ENCODE data around the gene MDGA2. TPM values are rescaled to one million over a fixed set of nuclear protein-coding genes. Genes with fewer than 3 reads are reported as not detected.
"Not testable (repeated sequence)": the region's sequence is repeated elsewhere in the genome, so short reads cannot be mapped to it uniquely, and the experiment has no call there.

MDGA2 gene
- total RNA-seq, 1 donor from 2014 or later: 8.7 TPM

- DNase-seq (ENCODE audit: low read depth, low spot score): no peak
- no peaks in the 10 kb centered on the region for H3K27me3 Mint-ChIP-seq (ENCODE audit: low read depth)
- H3K9me3 Mint-ChIP-seq: peaks cover 2% of the 10 kb centered on the region
- TF ChIP-seq, protein P1, sequence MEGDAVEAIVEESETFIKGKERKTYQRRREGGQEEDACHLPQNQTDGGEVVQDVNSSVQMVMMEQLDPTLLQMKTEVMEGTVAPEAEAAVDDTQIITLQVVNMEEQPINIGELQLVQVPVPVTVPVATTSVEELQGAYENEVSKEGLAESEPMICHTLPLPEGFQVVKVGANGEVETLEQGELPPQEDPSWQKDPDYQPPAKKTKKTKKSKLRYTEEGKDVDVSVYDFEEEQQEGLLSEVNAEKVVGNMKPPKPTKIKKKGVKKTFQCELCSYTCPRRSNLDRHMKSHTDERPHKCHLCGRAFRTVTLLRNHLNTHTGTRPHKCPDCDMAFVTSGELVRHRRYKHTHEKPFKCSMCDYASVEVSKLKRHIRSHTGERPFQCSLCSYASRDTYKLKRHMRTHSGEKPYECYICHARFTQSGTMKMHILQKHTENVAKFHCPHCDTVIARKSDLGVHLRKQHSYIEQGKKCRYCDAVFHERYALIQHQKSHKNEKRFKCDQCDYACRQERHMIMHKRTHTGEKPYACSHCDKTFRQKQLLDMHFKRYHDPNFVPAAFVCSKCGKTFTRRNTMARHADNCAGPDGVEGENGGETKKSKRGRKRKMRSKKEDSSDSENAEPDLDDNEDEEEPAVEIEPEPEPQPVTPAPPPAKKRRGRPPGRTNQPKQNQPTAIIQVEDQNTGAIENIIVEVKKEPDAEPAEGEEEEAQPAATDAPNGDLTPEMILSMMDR (conservative IDR thresholded peaks at IDR 0.05): no peak
- H3K4me3 Mint-ChIP-seq: no peak overlapping the region
- H3K4me1 Mint-ChIP-seq: peaks cover 16% of the 10 kb centered on the region
- H3K27ac Mint-ChIP-seq (ENCODE audit: unreplicated experiment): no peak overlapping the region
- H3K36me3 Mint-ChIP-seq (ENCODE audit: low read depth): no peaks in the 10 kb centered on the region
Observed at GRCh38 chr14:47210099-47210498, 465.3 kb downstream of the MDGA2 start.

DNA sequence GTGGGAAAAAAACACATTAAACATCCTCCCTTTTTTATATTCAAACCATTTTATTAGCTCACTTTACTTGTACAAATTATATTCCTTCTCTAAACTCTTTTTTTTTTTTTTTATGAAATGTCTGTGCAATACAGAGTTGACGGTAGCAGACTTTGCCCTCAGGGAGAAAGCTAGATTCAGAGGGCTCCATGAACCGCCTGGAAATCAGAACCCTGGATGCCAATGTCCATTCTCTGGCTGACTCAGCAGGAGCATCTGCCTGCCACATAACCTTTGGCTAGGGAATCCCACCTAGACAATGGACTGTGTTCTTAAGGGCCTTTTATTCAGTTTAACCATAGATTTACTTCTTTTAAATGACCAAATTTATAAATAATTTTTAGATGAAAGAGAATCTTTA is 467.0 kb downstream of the MDGA2 start:
- H3K27ac Mint-ChIP-seq (ENCODE audit: unreplicated experiment): no peak overlapping the region
- H3K36me3 Mint-ChIP-seq (ENCODE audit: low read depth): no peaks in the 10 kb centered on the region
- H3K4me1 Mint-ChIP-seq: peaks cover 16% of the 10 kb centered on the region
- no peaks in the 10 kb centered on the region for H3K27me3 Mint-ChIP-seq (ENCODE audit: low read depth)
- no peak for DNase-seq (ENCODE audit: low read depth, low spot score)
- no peak overlapping the region for H3K4me3 Mint-ChIP-seq
- TF ChIP-seq, protein P1 (conservative IDR thresholded peaks at IDR 0.05): no peak
- H3K9me3 Mint-ChIP-seq: no peaks in the 10 kb centered on the region

DNA sequence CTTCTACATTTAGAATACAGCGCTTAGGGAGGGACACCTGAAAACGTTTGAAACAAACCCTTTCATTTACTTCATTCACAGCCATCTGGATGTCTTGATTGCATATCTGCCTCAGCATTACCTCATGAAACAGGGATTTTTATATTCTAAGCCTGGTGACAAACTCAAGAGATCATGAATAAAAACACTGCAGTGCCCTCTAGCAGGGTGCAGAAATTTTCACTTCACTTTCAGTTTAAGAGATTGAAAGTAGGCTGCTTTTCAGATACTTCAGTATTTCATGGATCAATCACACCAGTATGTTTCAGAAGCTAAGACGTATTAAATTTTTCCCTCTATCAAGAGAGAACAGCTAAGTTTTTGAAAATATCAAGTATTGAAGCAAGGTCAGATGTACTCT is 467.8 kb downstream of the MDGA2 start:
- DNase-seq (ENCODE audit: low read depth, low spot score): no peak
- no peaks in the 10 kb centered on the region for H3K9me3 Mint-ChIP-seq
- no peak overlapping the region for H3K4me3 Mint-ChIP-seq
- no peak overlapping the region for H3K27ac Mint-ChIP-seq (ENCODE audit: unreplicated experiment)
- H3K4me1 Mint-ChIP-seq: peaks cover 16% of the 10 kb centered on the region
- no peaks in the 10 kb centered on the region for H3K27me3 Mint-ChIP-seq (ENCODE audit: low read depth)
- no peaks in the 10 kb centered on the region for H3K36me3 Mint-ChIP-seq (ENCODE audit: low read depth)
- TF ChIP-seq, protein P1 (conservative IDR thresholded peaks at IDR 0.05): no peak

DNA sequence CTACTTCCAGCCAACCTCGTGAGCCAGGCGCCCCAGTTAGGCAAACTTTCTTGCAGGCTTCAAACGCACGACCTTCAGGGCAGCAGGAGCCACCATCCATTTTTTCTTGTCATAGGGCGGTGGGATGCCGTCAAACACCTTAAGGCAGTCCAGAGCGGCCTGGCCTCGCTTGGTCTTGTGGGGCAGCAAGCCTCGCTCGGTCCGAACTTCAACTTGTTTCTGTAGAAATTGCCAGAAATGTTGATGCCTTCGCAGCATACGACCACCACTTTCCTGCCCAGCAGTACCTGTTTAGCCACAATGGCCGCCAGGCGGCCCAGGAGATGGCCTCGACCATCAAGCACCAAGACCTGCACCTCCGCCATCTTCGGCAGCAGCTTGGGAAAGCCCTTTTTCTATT is 474.7 kb downstream of the MDGA2 start:
- DNase-seq (ENCODE audit: low read depth, low spot score): no peak
- Mint-ChIP-seq H3K36me3 (ENCODE audit: low read depth) (peaks cover 7% of the 10 kb centered on the region), H3K4me1 (peaks cover 8% of the 10 kb centered on the region), H3K4me3 (no peak overlapping the region), H3K27me3 (ENCODE audit: low read depth) (no peaks in the 10 kb centered on the region), H3K9me3 (peaks cover 7% of the 10 kb centered on the region), H3K27ac (ENCODE audit: unreplicated experiment) (no peak overlapping the region)
- TF ChIP-seq, protein P1 (conservative IDR thresholded peaks at IDR 0.05): no peak

DNA sequence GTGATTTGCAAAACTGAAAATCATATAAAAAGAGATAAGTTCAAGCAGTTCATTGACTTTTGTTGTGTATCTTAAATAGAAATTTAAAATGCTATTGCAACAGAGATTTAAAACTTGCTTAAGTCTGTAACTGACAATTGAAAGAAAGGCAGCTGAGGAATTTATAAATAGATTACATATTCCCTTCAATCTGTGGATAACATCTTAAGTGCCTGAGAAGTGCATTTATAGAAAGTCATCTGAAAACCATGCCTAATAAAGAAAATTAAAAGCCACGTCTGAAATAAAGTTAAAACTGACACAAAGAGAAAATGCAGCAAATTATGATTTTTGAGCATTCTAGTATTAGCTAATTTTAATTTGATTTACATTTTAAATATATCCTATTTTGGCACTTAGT is 479.8 kb downstream of the MDGA2 start:
- Mint-ChIP-seq H3K9me3 (no peaks in the 10 kb centered on the region), H3K27ac (ENCODE audit: unreplicated experiment) (no peak overlapping the region), H3K4me1 (peaks cover 6% of the 10 kb centered on the region), H3K36me3 (ENCODE audit: low read depth) (no peaks in the 10 kb centered on the region), H3K27me3 (ENCODE audit: low read depth) (no peaks in the 10 kb centered on the region), H3K4me3 (no peak overlapping the region)
- TF ChIP-seq, protein P1 (conservative IDR thresholded peaks at IDR 0.05): no peak
- no peak for DNase-seq (ENCODE audit: low read depth, low spot score)

- TF ChIP-seq, protein P1 (conservative IDR thresholded peaks at IDR 0.05): no peak
- Mint-ChIP-seq H3K27ac (ENCODE audit: unreplicated experiment) (no peak overlapping the region), H3K9me3 (no peaks in the 10 kb centered on the region), H3K4me1 (peaks cover 6% of the 10 kb centered on the region), H3K4me3 (no peak overlapping the region), H3K27me3 (ENCODE audit: low read depth) (no peaks in the 10 kb centered on the region), H3K36me3 (ENCODE audit: low read depth) (no peaks in the 10 kb centered on the region)
- no peak for DNase-seq (ENCODE audit: low read depth, low spot score)
Observed at GRCh38 chr14:47194055-47194454, 481.4 kb downstream of the MDGA2 start.

GRCh38 chr14:47192203-47192602 is 483.2 kb downstream of the MDGA2 start:
- H3K27ac Mint-ChIP-seq (ENCODE audit: unreplicated experiment); DNase-seq (ENCODE audit: low read depth, low spot score); H3K4me1 Mint-ChIP-seq; H3K4me3 Mint-ChIP-seq; H3K9me3 Mint-ChIP-seq; H3K27me3 Mint-ChIP-seq (ENCODE audit: low read depth); H3K36me3 Mint-ChIP-seq (ENCODE audit: low read depth): not testable (repeated sequence)
